Esophagus muscularis mucosa (tissue), 4 donors: Measurements from ENCODE around the gene L3MBTL4. TPM values are rescaled to one million over a fixed set of nuclear protein-coding genes. Genes with fewer than 3 reads are reported as not detected.
A peak's percentile ranks its signal among the peaks of the same experiment; 100 is the strongest.

Experiments
- DNase-seq: peaks from one replicate; pipeline ENCODE4 v3.0.0-alpha.2; 2017; ENCODE audit errors: extremely low spot score
- H3K27ac ChIP-seq, 4 donors: fragments of 200-600 bp; sonication (generic); replicated peaks in 1 of 4; 1 replicate in 3 of 4; 2 replicates in 1 of 4; pipeline ENCODE4 v1.5.1; 2016 to 2019; ENCODE audit warnings: mild to moderate bottlenecking in 1 of 4
- H3K27me3 ChIP-seq, 4 donors: fragments of 200-600 bp; sonication (generic); one replicate each; pipeline versions ENCODE4 v1.5.1 to v1.6.0; 2016 to 2019
- H3K36me3 ChIP-seq, 4 donors: fragments of 200-600 bp; sonication (generic); one replicate each; pipeline ENCODE4 v1.5.1; 2016 to 2019
- H3K4me1 ChIP-seq, 4 donors: fragments of 200-600 bp; sonication (generic); one replicate each; pipeline ENCODE4 v1.5.1; 2016 to 2019
- H3K4me3 ChIP-seq, 4 donors: fragments of 200-600 bp; sonication (generic); 1 replicate in 2 of 4; 2 replicates in 2 of 4; pipeline ENCODE4 v1.5.1; 2016 to 2019; ENCODE audit warnings: mild to moderate bottlenecking in 4 of 4, moderate library complexity in 1 of 4
- H3K9me3 ChIP-seq, 4 donors: fragments of 200-600 bp; sonication (generic); 1 replicate in 3 of 4; 2 replicates in 1 of 4; pipeline ENCODE4 v1.5.1; 2016 to 2019
- EP300 ChIP-seq: sonication (generic); formaldehyde crosslinking; IDR thresholded peaks from one replicate; pipeline ENCODE4 v1.6.1; 2017; ENCODE audit warnings: antibody characterized with exemption
- POLR2A ChIP-seq: fragments of 450-650 bp; IDR thresholded peaks from one replicate; pipeline ENCODE4 v1.6.1; 2017; ENCODE audit warnings: antibody characterized with exemption, moderate library complexity, mild to moderate bottlenecking, low read depth
- POLR2AphosphoS5 ChIP-seq, 2 donors: sonication (generic); formaldehyde crosslinking; IDR thresholded peaks; one replicate each; pipeline ENCODE4 v1.6.1; 2017; ENCODE audit warnings: antibody characterized with exemption in 2 of 2
- WGBS: methylation state at CpG from one replicate; pipeline ENCODE4 v1.1.5; 2018; 5-methylcytosine and 5-hydroxymethylcytosine counted together
- intact Hi-C: fragments of 100-400 bp; cut with DNase I; formaldehyde crosslinking; loops from one replicate; pipeline ENCODE4 v1.15.1; 2023
- total RNA-seq, 4 donors: library from RNA; depleted of rRNA; stranded (reverse); fragments of >200 nt; gene quantifications; one replicate each; pipeline versions ENCODE4 v1.1.0 to v1.2.1, GENCODE V29; 2016
- TF ChIP-seq, protein P1 (sequence below), 3 experiments: fragments of 200-600 bp in 2 of 3; fragments of 450-650 bp in 1 of 3; sonication (generic) in 2 of 3; IDR thresholded peaks; one replicate each; pipeline ENCODE4 v1.5.1; 2017 to 2019; ENCODE audit warnings: antibody characterized with exemption in 3 of 3, mild to moderate bottlenecking in 2 of 3, moderate library complexity in 1 of 3

Gene L3MBTL4
- total RNA-seq, 4 donors from 2014 or later, result 1.0 to 2.9 (median 1.6) TPM

DNA sequence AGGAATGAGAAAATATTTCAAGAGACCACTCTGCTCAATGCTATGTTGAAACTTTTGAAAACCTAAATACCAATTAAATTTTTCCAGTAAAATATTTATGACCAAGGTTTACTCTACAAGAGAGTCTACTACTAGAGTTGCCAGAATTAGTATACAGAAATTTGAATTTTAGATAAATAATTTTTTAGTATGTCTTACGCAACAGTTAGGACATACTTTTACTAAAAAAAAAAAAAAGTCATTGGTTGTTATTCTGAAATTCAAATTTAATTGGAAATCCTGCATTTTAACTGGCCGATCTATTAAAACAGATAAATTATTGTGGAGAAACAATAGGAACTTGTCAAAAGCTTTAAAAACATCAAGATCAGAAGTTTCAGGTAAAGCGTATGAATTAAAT lies 470.3 kb downstream of the L3MBTL4 start:
- Histone ChIP-seq H3K4me1 (no peaks in the 10 kb centered on the region), H3K9me3 (no peaks in the 10 kb centered on the region), H3K36me3 (no peaks in the 10 kb centered on the region), H3K27ac (no peak overlapping the region), H3K4me3 (no peak overlapping the region), H3K27me3 (peaks cover 0 to 4% (median 0%) of the 10 kb centered on the region in 4 donors)
- DNase-seq, result no peak
- intact Hi-C loops, result no loop called here
- 95% methylated on average over 3 of the region's 3 CpGs for WGBS
- TF ChIP-seq POLR2AphosphoS5 (IDR thresholded peaks at IDR 0.05) (no peak), POLR2A (no peak), EP300 (no peak)
- TF ChIP-seq, protein P1, sequence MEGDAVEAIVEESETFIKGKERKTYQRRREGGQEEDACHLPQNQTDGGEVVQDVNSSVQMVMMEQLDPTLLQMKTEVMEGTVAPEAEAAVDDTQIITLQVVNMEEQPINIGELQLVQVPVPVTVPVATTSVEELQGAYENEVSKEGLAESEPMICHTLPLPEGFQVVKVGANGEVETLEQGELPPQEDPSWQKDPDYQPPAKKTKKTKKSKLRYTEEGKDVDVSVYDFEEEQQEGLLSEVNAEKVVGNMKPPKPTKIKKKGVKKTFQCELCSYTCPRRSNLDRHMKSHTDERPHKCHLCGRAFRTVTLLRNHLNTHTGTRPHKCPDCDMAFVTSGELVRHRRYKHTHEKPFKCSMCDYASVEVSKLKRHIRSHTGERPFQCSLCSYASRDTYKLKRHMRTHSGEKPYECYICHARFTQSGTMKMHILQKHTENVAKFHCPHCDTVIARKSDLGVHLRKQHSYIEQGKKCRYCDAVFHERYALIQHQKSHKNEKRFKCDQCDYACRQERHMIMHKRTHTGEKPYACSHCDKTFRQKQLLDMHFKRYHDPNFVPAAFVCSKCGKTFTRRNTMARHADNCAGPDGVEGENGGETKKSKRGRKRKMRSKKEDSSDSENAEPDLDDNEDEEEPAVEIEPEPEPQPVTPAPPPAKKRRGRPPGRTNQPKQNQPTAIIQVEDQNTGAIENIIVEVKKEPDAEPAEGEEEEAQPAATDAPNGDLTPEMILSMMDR (IDR thresholded peaks at IDR 0.05), result no peak

DNA sequence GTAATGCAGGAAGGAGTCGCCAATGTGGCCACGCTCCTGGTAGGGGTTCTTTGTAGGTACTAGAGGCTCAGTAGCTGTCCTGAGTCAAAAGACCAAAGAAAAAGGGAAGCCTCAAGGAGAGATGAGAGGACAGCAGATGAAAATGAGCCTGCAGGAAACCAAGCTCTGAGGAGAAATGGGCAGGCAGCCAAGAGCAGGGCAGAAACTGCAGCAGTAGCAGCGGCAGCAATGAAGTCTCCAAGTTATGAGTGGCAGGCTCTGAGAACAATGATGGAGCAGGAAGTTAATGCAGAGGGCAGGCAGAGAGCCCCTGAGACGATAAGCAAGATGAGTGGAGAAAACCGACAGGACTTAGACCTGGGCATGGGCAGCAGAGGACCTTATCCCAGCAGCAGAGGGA lies 471.2 kb downstream of the L3MBTL4 start:
- no peak for DNase-seq
- no peak overlapping the region for H3K4me3 ChIP-seq
- intact Hi-C loops, result no loop called here
- H3K36me3 ChIP-seq, result no peaks in the 10 kb centered on the region
- no peak overlapping the region for H3K27ac ChIP-seq
- H3K9me3 ChIP-seq, result no peaks in the 10 kb centered on the region
- no peak for TF ChIP-seq POLR2AphosphoS5 (IDR thresholded peaks at IDR 0.05)
- TF ChIP-seq EP300, result no peak
- TF ChIP-seq, protein P1 (IDR thresholded peaks at IDR 0.05), result no peak
- no peak for TF ChIP-seq POLR2A
- 51% methylated on average over 5 of the region's 5 CpGs for WGBS
- no peaks in the 10 kb centered on the region for H3K4me1 ChIP-seq
- H3K27me3 ChIP-seq, result peaks cover 0 to 4% (median 0%) of the 10 kb centered on the region in 4 donors

DNA sequence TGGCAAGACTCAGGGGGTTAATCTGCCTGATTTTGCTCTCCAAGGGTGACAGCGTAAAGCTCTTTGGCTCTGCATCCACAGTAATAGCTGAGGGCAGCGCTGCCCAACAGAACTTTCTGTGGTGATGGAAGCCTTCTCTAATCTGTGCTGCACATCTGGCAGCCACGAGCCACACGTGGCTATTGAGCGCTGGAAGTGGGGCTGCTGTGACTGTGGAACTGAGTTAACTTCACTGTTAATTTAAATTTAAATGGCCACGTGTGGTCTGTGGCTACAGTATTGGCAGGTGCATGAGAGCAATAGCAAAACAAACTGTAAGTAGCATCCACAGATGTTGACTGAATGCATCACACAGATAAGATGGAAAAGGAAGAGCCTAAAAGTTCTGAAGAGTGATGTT lies 472.1 kb downstream of the L3MBTL4 start:
- Histone ChIP-seq H3K4me3 (no peak overlapping the region), H3K27me3 (peaks cover 0 to 4% (median 0%) of the 10 kb centered on the region in 4 donors), H3K4me1 (no peaks in the 10 kb centered on the region), H3K36me3 (no peaks in the 10 kb centered on the region), H3K9me3 (no peaks in the 10 kb centered on the region), H3K27ac (no peak overlapping the region)
- DNase-seq, result peak; percentile 57
- intact Hi-C loops, result no loop called here
- 69% methylated on average over 6 of the region's 6 CpGs for WGBS
- TF ChIP-seq POLR2A, result no peak
- no peak for TF ChIP-seq POLR2AphosphoS5 (IDR thresholded peaks at IDR 0.05)
- TF ChIP-seq, protein P1 (IDR thresholded peaks at IDR 0.05), result no peak
- no peak for TF ChIP-seq EP300

DNA sequence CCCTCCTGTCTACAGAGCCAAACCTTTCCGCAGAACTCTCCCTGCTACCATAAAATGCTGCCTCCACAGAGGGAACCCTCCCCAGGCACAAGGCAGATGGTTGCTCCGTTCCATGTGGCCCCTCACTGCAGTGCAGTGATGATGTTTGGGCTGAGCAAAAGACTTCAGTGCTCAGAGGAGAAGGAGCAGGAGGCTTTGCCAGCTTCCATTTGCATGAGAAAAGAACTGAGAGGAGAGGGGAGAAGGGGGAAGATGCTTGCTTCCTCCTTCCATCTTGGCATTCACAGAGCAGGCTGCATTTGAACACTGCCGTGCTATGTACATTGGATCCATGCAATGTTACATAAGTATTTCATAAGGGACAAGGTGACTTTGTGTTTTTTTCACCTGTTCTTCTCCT lies 472.8 kb downstream of the L3MBTL4 start:
- Histone ChIP-seq H3K36me3 (no peaks in the 10 kb centered on the region), H3K9me3 (no peaks in the 10 kb centered on the region), H3K4me3 (no peak overlapping the region), H3K27me3 (peaks cover 0 to 4% (median 0%) of the 10 kb centered on the region in 4 donors), H3K4me1 (no peaks in the 10 kb centered on the region), H3K27ac (no peak overlapping the region)
- intact Hi-C loops, result no loop called here
- WGBS, result 66% methylated on average over 3 of the region's 3 CpGs
- DNase-seq, result peak; percentile 79
- no peak for TF ChIP-seq POLR2A
- TF ChIP-seq, protein P1 (IDR thresholded peaks at IDR 0.05), result no peak
- no peak for TF ChIP-seq EP300
- TF ChIP-seq POLR2AphosphoS5 (IDR thresholded peaks at IDR 0.05), result no peak
